ENCODE results near the gene ISM1. TPM values are rescaled to one million over a fixed set of nuclear protein-coding genes. Genes with fewer than 3 reads are reported as not detected.

ISM1 gene
- total and polyA plus RNA-seq, 7 donors: 0.56 to 1.8 (median 0.99) TPM

GRCh38 chr20:13290724-13291123, 69.7 kb downstream of the ISM1 start:
- ATAC-seq: no peak
- H3K4me1 ChIP-seq: no peaks in the 10 kb centered on the region
- H3K27ac ChIP-seq: no peak overlapping the region
- H3K36me3 ChIP-seq (ENCODE audit: insufficient read depth in 1 of 2, low read depth in 1 of 2): no peaks in the 10 kb centered on the region
- TF ChIP-seq, protein P1, sequence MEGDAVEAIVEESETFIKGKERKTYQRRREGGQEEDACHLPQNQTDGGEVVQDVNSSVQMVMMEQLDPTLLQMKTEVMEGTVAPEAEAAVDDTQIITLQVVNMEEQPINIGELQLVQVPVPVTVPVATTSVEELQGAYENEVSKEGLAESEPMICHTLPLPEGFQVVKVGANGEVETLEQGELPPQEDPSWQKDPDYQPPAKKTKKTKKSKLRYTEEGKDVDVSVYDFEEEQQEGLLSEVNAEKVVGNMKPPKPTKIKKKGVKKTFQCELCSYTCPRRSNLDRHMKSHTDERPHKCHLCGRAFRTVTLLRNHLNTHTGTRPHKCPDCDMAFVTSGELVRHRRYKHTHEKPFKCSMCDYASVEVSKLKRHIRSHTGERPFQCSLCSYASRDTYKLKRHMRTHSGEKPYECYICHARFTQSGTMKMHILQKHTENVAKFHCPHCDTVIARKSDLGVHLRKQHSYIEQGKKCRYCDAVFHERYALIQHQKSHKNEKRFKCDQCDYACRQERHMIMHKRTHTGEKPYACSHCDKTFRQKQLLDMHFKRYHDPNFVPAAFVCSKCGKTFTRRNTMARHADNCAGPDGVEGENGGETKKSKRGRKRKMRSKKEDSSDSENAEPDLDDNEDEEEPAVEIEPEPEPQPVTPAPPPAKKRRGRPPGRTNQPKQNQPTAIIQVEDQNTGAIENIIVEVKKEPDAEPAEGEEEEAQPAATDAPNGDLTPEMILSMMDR (IDR thresholded peaks at IDR 0.05): no peak
- DNase-seq: no peak
- no peak overlapping the region for H3K4me3 ChIP-seq
- H3K27me3 ChIP-seq (ENCODE audit: insufficient read depth in 3 of 3, low read length in 2 of 3): no peaks in the 10 kb centered on the region
- no peaks in the 10 kb centered on the region for H3K9me3 ChIP-seq
- WGBS, 3 donors: 94 to 97% (median 97%) methylated on average over 2 of the region's 2 CpGs
- intact Hi-C loops (cut with DNase I): no loop called here

- ATAC-seq (no peak), DNase-seq (no peak)
- TF ChIP-seq, protein P1 (IDR thresholded peaks at IDR 0.05): no peak
- Histone ChIP-seq H3K36me3 (ENCODE audit: insufficient read depth in 1 of 2, low read depth in 1 of 2) (no peaks in the 10 kb centered on the region), H3K27ac (no peak overlapping the region), H3K4me1 (no peaks in the 10 kb centered on the region), H3K9me3 (no peaks in the 10 kb centered on the region), H3K4me3 (no peak overlapping the region), H3K27me3 (ENCODE audit: insufficient read depth in 3 of 3, low read length in 2 of 3) (no peaks in the 10 kb centered on the region)
- 85 to 88% (median 85%) methylated on average over 5 of the region's 5 CpGs for WGBS, 3 donors
- intact Hi-C loops (cut with DNase I): no loop called here
Observed at GRCh38 chr20:13291157-13291556, 70.1 kb downstream of the ISM1 start.

- ATAC-seq (no peak), DNase-seq (no peak)
- 74 to 76% (median 75%) methylated on average over 11 of the region's 11 CpGs for WGBS, 3 donors
- intact Hi-C loops (cut with DNase I): no loop called here
- Histone ChIP-seq H3K4me1 (no peaks in the 10 kb centered on the region), H3K36me3 (ENCODE audit: insufficient read depth in 1 of 2, low read depth in 1 of 2) (no peaks in the 10 kb centered on the region), H3K9me3 (no peaks in the 10 kb centered on the region), H3K27ac (no peak overlapping the region), H3K27me3 (ENCODE audit: insufficient read depth in 3 of 3, low read length in 2 of 3) (no peaks in the 10 kb centered on the region), H3K4me3 (no peak overlapping the region)
- TF ChIP-seq, protein P1 (IDR thresholded peaks at IDR 0.05): no peak
Observed at GRCh38 chr20:13292201-13292885, 71.3 kb downstream of the ISM1 start.

DNA sequence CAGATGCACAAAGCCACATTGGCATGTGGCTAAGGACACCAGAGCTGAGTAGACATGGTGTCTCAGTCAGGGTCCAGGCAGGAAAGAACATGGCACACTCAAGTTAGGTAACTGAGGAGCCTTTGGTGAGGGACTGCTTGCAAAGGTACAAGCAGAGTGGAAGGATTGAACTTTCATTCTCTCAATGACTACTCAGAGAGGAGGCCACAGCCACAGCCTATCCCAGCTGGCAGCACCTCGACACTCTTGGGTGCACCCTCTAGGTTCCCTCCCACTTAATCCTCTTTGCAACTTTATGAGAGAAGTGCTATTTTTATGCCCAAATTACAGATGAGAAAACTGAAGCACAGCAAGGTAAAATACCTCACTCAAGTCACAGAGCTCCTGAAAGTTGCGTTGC, 73.4 kb downstream of the ISM1 start:
- DNase-seq: no peak
- H3K36me3 ChIP-seq (ENCODE audit: insufficient read depth in 1 of 2, low read depth in 1 of 2): no peaks in the 10 kb centered on the region
- WGBS, 3 donors: 86 to 97% (median 87%) methylated on average over 2 of the region's 2 CpGs
- H3K9me3 ChIP-seq: no peaks in the 10 kb centered on the region
- H3K4me3 ChIP-seq: no peak overlapping the region
- TF ChIP-seq, protein P1 (IDR thresholded peaks at IDR 0.05): no peak
- no peak overlapping the region for H3K27ac ChIP-seq
- H3K4me1 ChIP-seq: no peaks in the 10 kb centered on the region
- H3K27me3 ChIP-seq (ENCODE audit: insufficient read depth in 3 of 3, low read length in 2 of 3): no peaks in the 10 kb centered on the region
- ATAC-seq: no peak
- intact Hi-C loops (cut with DNase I): no loop called here

DNA sequence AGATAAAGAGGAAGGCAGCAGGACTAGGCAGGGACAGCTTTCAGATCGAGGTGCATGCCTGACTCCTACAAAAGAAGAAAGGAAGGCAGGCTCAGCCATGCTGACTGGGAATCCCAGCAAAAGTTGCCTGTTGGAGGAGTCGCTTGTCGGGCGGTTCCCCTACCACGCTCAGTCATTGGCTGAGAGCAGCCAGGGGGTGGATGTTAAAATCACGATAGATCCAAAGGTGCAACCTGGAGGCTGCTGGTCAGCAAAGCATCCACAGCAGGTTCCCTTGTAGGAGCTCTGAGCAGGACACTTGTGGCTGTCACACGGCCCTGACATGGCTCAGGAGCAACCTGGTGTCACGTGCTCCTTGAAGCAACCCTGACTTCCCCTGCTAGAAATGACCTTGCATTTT, 74.6 kb downstream of the ISM1 start:
- Histone ChIP-seq H3K27ac (no peak overlapping the region), H3K36me3 (ENCODE audit: insufficient read depth in 1 of 2, low read depth in 1 of 2) (no peaks in the 10 kb centered on the region), H3K27me3 (ENCODE audit: insufficient read depth in 3 of 3, low read length in 2 of 3) (no peaks in the 10 kb centered on the region), H3K9me3 (no peaks in the 10 kb centered on the region), H3K4me1 (no peaks in the 10 kb centered on the region), H3K4me3 (no peak overlapping the region)
- TF ChIP-seq, protein P1 (IDR thresholded peaks at IDR 0.05): no peak
- 85 to 90% (median 87%) methylated on average over 8 of the region's 8 CpGs for WGBS, 3 donors
- no peak for DNase-seq
- ATAC-seq: no peak
- intact Hi-C loops (cut with DNase I): no loop called here

Measured in psoas muscle (tissue), 8 donors.